HepG2 (cell line): ENCODE measurements around the gene POLQ. TPM values are rescaled to one million over a fixed set of nuclear protein-coding genes. Genes with fewer than 3 reads are reported as not detected.

ENCODE experiments used
- ATAC-seq: fragments of 200-7000 bp; cut with Tn5 transposase; 3 replicates; pipeline ENCODE4 v1.9.1; 2020; ENCODE audit warnings: mild to moderate bottlenecking, moderate library complexity
- BruUV-seq: library from RNA; stranded (reverse); fragments of 400-500 nt; replicated peaks from 2 replicates; lab custom pipeline; 2021; lab: Mats Ljungman, UMichigan
- CTCF ChIA-PET: fragments of 300-600 bp; formaldehyde crosslinking; extraction: SDS; loops from one replicate; lab custom pipeline; 2021; ENCODE audit warnings: low total read pairs, inconsistent platforms, low intra/inter-chr PET ratio; lab: Yijun Ruan, JAX
- POLR2A ChIA-PET: fragments of 350-600 bp; sonication (Branson Sonifier 250); formaldehyde crosslinking; loops from one replicate; lab custom pipeline; 2020; ENCODE audit warnings: antibody characterized with exemption, inconsistent platforms; lab: Yijun Ruan, JAX
- DNase-seq: peaks from one replicate; pipeline ENCODE4 v3.0.0-alpha.2; 2015; ENCODE audit warnings: low spot score
- FAIRE-seq: peaks from 3 replicates; lab custom pipeline; 2011; peaks lifted over from hg19 to GRCh38; lab: Jason Lieb, UNC
- H2AFZ ChIP-seq: one replicate; pipeline ENCODE4 v1.6.1; 2011; ENCODE audit warnings: low read length, inconsistent platforms
- H3K27ac ChIP-seq: fragments of 300-600 bp; 3 replicates; pipeline ENCODE4 v1.8.0; 2011; ENCODE audit warnings: mixed run types, mild to moderate bottlenecking, mixed read lengths, low read length, inconsistent platforms; ENCODE audit not compliant: insufficient read depth; ENCODE audit errors: extremely low read length
- H3K27me3 ChIP-seq, 2 experiments: fragments of 200-600 bp in 1 of 2; 2 replicates in 1 of 2; 3 replicates in 1 of 2; pipeline versions ENCODE4 v1.6.0 to v1.8.0; 2011; ENCODE audit warnings: low read length in 2 of 2, mild to moderate bottlenecking in 2 of 2, moderate library complexity in 2 of 2, inconsistent platforms in 1 of 2; ENCODE audit not compliant: insufficient read depth in 2 of 2, control insufficient read depth in 1 of 2
- H3K36me3 ChIP-seq, 2 experiments: fragments of 200-600 bp in 1 of 2; replicated peaks in 1 of 2; 2 replicates in 1 of 2; 3 replicates in 1 of 2; pipeline versions ENCODE4 v1.5.1 to v1.8.0; 2011; ENCODE audit warnings: low read length in 2 of 2, inconsistent platforms in 1 of 2; ENCODE audit not compliant: insufficient read depth in 2 of 2, control insufficient read depth in 1 of 2
- H3K4me1 ChIP-seq: 2 replicates; pipeline ENCODE4 v1.5.1; 2012; ENCODE audit warnings: low read length, inconsistent platforms; ENCODE audit not compliant: insufficient read depth
- H3K4me2 ChIP-seq: 2 replicates; pipeline ENCODE4 v1.6.0; 2011; ENCODE audit warnings: low read depth, low read length, inconsistent platforms
- H3K4me3 ChIP-seq, 3 experiments: fragments of 200-600 bp in 1 of 3; sonication (generic), shearing (Covaris generic) in 1 of 3; replicated peaks in 1 of 3; 2 replicates each; pipeline ENCODE4 v1.5.1; 2011 to 2016; ENCODE audit warnings: low read length in 3 of 3, inconsistent platforms in 2 of 3, low read depth in 2 of 3, mild to moderate bottlenecking in 2 of 3, control low read depth in 1 of 3, mixed read lengths in 1 of 3; ENCODE audit not compliant: insufficient read depth in 1 of 3
- H3K79me2 ChIP-seq: one replicate; pipeline ENCODE4 v1.6.1; 2011; ENCODE audit warnings: low read length, inconsistent platforms; ENCODE audit not compliant: insufficient read depth
- H3K9ac ChIP-seq: 2 replicates; pipeline ENCODE4 v1.6.0; 2011; ENCODE audit warnings: mild to moderate bottlenecking, low read depth, low read length, inconsistent platforms; ENCODE audit not compliant: insufficient read depth
- H3K9me3 ChIP-seq: 2 replicates; pipeline ENCODE4 v1.5.1; 2012; ENCODE audit warnings: mild to moderate bottlenecking, low read length
- H4K20me1 ChIP-seq: 2 replicates; pipeline ENCODE4 v1.6.0; 2011; ENCODE audit warnings: inconsistent platforms, mild to moderate bottlenecking, low read length, moderate library complexity; ENCODE audit not compliant: insufficient read depth
- KMT2B ChIP-seq: IDR thresholded peaks from 2 replicates; pipeline ENCODE4 v1.6.1; 2016; ENCODE audit warnings: missing genetic modification reagents, missing compliant biosample characterization
- ZNF550 ChIP-seq: sonication (generic); formaldehyde crosslinking; IDR thresholded peaks from 2 replicates; pipeline ENCODE4 v1.4.0; 2020; ENCODE audit warnings: mild to moderate bottlenecking, missing genetic modification reagents, borderline replicate concordance
- WGBS: methylation state at CpG from one replicate; pipeline ENCODE4 v1.1.6; 2017; ENCODE audit warnings: low lambda C conversion rate; 5-methylcytosine and 5-hydroxymethylcytosine counted together
- in situ Hi-C: cut with HindIII; loops from 2 replicates; pipeline ENCODE4 v1.10.0; 2017; ENCODE audit warnings: low pct_unique_long_range_greater_than_20kb; ENCODE audit not compliant: extremely low pct_ligation_motif_present
- intact Hi-C: fragments of 100-400 bp; cut with micrococcal nuclease; formaldehyde crosslinking; loops from one replicate; pipeline ENCODE4 v1.10.0; 2022; ENCODE audit not compliant: unreplicated experiment
- polyA plus RNA-seq, 8 experiments: library from polyadenylated mRNA; depleted of rRNA in 3 of 8; stranded (reverse) in 7 of 8; unstranded in 1 of 8; fragments of >200 nt; fragmentation: Illumina TruSeq in 4 of 8; extraction: Trizol in 4 of 8; gene quantifications; 2 replicates each; pipeline versions ENCODE4 v1.2.1 to v1.2.3, GENCODE V29; 2011 to 2016; ENCODE audit warnings: low read depth in 4 of 8, missing spikeins in 1 of 8, mixed read lengths in 1 of 8; ENCODE audit not compliant: insufficient read depth in 1 of 8
- total RNA-seq, 5 experiments: library from RNA; depleted of rRNA; stranded (reverse); fragments of >200 nt; fragmentation: Illumina TruSeq; extraction: Trizol; gene quantifications; 2 replicates each; pipeline ENCODE4 v1.2.3, GENCODE V29; 2016; ENCODE audit warnings: low read depth in 1 of 5
- TF ChIP-seq, protein P1 (sequence below): sonication (generic); formaldehyde crosslinking; IDR thresholded peaks from 2 replicates; pipeline ENCODE4 v1.4.0; 2020; ENCODE audit warnings: missing genetic modification reagents, borderline replicate concordance
- TF ChIP-seq, protein P2 (sequence below): sonication (generic); formaldehyde crosslinking; IDR thresholded peaks from 2 replicates; pipeline ENCODE4 v1.5.1; 2020; ENCODE audit warnings: mild to moderate bottlenecking, missing genetic modification reagents, borderline replicate concordance

Gene POLQ
- total and polyA plus RNA-seq, 2 of the 13 experiments (the other 11 are each of a cell fraction or from before 2014, with no cell fraction given): 2.5 to 18.6 TPM

DNA sequence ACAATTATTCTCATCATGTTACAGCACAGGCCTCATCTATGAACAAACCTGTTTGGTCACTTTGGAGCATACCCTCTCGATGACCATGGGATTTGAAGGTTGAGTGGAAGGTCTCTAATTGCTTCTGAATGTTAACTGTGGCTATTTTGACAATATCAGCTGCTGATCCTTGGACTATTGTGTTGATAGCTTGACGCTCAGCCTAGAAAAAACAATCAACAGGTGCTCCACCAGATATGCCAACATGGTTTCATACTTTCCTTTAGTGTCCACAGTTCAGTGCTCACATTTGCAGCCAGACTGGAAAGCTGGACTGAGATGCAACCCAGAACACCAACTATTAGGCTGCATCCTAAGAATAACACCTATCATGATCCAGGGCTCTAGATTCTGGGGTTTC lies 109.7 kb downstream of the POLQ start:
- no peak for ATAC-seq
- no peaks in the 10 kb centered on the region for H3K4me1 ChIP-seq
- no peak overlapping the region for H3K27ac ChIP-seq
- intact Hi-C loops (no loop called here), in situ Hi-C loops (no loop called here)
- no peak overlapping the region for H3K4me3 ChIP-seq
- H3K4me2 ChIP-seq: no peak overlapping the region
- CTCF ChIA-PET: no interaction called here
- 96% methylated on average over 2 of the region's 2 CpGs for WGBS
- H4K20me1 ChIP-seq: no peaks in the 10 kb centered on the region
- no TSS peak for BruUV-seq
- no peaks in the 10 kb centered on the region for H3K79me2 ChIP-seq
- H3K9ac ChIP-seq: no peak overlapping the region
- POLR2A ChIA-PET: no interaction called here
- H3K27me3 ChIP-seq: no peaks in the 10 kb centered on the region
- H3K36me3 ChIP-seq: peaks cover 1 to 19% of the 10 kb centered on the region in 2 experiments; a peak in 2 of 5 replicates
- no peak for TF ChIP-seq KMT2B (CRISPR knock-in tag)
- TF ChIP-seq, protein P1, sequence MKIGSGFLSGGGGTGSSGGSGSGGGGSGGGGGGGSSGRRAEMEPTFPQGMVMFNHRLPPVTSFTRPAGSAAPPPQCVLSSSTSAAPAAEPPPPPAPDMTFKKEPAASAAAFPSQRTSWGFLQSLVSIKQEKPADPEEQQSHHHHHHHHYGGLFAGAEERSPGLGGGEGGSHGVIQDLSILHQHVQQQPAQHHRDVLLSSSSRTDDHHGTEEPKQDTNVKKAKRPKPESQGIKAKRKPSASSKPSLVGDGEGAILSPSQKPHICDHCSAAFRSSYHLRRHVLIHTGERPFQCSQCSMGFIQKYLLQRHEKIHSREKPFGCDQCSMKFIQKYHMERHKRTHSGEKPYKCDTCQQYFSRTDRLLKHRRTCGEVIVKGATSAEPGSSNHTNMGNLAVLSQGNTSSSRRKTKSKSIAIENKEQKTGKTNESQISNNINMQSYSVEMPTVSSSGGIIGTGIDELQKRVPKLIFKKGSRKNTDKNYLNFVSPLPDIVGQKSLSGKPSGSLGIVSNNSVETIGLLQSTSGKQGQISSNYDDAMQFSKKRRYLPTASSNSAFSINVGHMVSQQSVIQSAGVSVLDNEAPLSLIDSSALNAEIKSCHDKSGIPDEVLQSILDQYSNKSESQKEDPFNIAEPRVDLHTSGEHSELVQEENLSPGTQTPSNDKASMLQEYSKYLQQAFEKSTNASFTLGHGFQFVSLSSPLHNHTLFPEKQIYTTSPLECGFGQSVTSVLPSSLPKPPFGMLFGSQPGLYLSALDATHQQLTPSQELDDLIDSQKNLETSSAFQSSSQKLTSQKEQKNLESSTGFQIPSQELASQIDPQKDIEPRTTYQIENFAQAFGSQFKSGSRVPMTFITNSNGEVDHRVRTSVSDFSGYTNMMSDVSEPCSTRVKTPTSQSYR (CRISPR knock-in tag): no peak
- TF ChIP-seq, protein P2, sequence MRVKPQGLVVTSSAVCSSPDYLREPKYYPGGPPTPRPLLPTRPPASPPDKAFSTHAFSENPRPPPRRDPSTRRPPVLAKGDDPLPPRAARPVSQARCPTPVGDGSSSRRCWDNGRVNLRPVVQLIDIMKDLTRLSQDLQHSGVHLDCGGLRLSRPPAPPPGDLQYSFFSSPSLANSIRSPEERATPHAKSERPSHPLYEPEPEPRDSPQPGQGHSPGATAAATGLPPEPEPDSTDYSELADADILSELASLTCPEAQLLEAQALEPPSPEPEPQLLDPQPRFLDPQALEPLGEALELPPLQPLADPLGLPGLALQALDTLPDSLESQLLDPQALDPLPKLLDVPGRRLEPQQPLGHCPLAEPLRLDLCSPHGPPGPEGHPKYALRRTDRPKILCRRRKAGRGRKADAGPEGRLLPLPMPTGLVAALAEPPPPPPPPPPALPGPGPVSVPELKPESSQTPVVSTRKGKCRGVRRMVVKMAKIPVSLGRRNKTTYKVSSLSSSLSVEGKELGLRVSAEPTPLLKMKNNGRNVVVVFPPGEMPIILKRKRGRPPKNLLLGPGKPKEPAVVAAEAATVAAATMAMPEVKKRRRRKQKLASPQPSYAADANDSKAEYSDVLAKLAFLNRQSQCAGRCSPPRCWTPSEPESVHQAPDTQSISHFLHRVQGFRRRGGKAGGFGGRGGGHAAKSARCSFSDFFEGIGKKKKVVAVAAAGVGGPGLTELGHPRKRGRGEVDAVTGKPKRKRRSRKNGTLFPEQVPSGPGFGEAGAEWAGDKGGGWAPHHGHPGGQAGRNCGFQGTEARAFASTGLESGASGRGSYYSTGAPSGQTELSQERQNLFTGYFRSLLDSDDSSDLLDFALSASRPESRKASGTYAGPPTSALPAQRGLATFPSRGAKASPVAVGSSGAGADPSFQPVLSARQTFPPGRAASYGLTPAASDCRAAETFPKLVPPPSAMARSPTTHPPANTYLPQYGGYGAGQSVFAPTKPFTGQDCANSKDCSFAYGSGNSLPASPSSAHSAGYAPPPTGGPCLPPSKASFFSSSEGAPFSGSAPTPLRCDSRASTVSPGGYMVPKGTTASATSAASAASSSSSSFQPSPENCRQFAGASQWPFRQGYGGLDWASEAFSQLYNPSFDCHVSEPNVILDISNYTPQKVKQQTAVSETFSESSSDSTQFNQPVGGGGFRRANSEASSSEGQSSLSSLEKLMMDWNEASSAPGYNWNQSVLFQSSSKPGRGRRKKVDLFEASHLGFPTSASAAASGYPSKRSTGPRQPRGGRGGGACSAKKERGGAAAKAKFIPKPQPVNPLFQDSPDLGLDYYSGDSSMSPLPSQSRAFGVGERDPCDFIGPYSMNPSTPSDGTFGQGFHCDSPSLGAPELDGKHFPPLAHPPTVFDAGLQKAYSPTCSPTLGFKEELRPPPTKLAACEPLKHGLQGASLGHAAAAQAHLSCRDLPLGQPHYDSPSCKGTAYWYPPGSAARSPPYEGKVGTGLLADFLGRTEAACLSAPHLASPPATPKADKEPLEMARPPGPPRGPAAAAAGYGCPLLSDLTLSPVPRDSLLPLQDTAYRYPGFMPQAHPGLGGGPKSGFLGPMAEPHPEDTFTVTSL (CRISPR knock-in tag): no peak
- no peak for TF ChIP-seq ZNF550 (CRISPR knock-in tag)
- TF ChIP-seq, all 625 proteins: peak for 0
- Histone ChIP-seq H3K9me3 (no peaks in the 10 kb centered on the region), H2AFZ (no peak overlapping the region)
- no peak for DNase-seq
- FAIRE-seq: no peak
